ENCODE measurements around the gene ATG2A. TPM values are rescaled to one million over a fixed set of nuclear protein-coding genes. Genes with fewer than 3 reads are reported as not detected.
A peak's percentile ranks its signal among the peaks of the same experiment; 100 is the strongest.
"Not testable (repeated sequence)": the region's sequence is repeated elsewhere in the genome, so short reads cannot be mapped to it uniquely, and the experiment has no call there.

Gene ATG2A
- total RNA-seq, 1 experiment from 2014 or later: 16.0 TPM

GRCh38 chr11:64854534-64855502 lies 62.2 kb downstream of the ATG2A start:
- DNase-seq (ENCODE audit: low read depth): peak; percentile 97

GRCh38 chr11:64854157-64854533 lies 62.9 kb downstream of the ATG2A start:
- no peak for DNase-seq (ENCODE audit: low read depth)

DNA sequence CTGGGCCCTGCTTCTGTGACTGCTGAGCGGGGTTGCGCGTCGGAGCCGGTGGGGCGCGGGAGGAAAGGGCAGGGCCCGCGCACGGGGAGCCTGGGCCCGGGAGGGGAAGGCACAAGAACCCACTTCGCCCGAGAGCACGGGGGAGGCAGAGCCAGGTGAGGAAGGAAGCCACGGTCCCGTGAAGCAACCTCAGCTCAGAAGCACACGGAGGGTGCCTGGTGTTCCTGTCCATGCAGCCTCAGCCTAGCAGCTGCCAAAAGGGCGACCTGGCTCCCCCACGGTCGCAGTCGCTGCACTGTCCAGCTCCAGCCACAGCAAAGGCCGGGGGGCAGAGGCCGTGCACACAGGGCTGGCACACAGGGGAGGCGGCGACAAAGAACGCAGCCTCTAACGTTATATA lies 63.3 kb downstream of the ATG2A start:
- DNase-seq (ENCODE audit: low read depth): no peak

DNA sequence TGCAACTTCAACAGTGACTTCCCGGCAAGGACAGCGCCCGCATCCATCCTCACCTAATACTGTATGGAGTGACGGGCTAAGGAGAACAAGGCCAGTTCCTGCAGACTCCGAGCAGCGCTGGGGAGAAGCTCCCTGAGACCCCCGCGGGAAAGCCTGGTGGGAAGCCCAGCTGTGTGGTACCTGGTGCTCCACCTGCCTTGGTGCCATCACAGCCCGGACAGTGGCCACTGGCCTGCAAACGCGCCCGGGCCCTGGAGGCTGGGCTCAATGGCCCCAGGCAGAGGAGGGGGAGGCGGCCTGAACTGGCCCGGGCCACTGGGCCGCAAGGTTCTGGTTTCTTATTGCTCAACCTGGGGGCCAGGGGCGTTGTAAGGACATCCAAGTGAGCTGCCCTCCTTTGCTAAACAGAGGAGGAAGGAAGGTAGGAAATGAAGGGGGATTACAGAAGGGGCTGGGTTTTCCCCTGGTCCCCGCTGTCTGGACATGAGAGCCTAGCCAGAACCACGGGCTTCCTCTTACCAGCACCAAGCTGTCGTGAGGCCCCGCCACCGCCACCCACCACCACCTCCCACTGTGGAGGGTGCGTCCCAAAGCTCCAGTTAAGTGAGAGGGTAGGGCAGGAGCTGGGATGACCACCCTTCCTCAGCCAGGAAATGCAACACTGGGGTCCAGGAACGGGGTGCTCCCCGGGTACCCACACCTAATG lies 64.1 kb downstream of the ATG2A start:
- DNase-seq (ENCODE audit: low read depth): no peak

GRCh38 chr11:64851831-64852351 lies 65.1 kb downstream of the ATG2A start:
- no peak for DNase-seq (ENCODE audit: low read depth)

DNA sequence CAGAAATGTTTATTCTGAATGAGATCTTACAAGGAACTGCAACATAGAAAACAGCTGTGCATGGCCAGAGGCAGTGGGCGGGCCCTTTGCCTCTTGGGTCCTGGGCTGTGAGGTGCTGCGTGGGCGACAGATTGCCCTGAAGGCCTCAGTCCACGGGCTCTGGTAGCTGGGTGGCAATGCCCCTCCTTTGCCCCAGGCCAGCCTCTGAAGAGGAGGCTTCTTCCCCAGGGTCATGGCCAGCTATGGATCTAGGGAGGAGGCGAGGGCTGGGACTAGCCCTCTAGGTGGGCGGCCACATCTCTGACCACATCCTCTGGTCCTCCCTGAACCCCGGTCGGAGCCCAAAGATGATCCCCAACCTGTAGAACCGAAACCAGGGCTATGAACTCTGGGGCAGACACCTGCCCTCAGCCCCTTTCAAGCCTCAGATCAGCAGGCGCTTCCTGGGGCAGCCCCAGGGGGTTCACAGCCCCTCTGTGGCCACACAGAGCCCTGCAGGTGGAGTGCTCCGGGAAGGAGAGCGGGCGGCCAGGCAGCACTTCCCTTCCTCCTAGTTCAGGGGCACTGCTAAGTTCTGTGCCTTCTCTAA lies 65.9 kb downstream of the ATG2A start:
- peak; percentile 49 for DNase-seq (ENCODE audit: low read depth)

DNA sequence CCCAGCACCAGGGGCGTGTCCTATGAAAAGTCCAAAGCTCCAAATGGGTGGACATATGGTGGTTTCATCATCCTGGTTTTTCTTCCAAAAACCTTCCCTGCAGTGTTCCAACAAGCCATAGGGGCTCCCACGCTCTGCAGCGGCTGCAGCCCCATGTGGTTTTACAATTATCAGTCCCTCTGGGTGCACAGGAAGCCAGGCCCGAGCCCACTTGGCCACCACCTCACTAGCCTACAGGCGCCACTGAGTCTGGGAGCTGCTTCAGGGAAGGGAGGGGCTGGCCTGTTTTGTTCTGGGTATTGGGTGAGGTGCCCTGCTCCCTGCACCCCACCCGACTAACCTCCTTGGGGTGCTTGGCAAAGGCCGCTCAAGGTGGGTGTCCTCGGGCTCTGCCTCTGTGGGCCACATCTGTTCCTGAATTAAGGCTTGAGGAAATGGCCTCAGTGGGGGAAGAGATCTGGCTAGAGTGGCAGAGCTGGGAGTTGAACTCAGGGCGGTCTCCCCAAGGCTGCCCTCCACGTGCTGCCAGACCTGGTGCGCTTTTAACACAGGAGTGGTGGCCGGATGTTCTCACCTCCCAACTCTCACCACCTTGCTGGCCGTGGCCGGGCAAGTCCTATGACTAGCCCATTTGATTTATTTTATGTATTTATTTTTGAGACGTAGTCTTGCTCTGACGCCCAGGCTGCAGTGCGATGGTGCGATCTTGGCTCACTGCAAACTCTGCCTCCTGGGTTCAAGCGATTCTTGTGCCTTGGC lies 67.2 kb downstream of the ATG2A start:
- DNase-seq (ENCODE audit: low read depth): no peak

GRCh38 chr11:64848826-64849597 lies 68.0 kb downstream of the ATG2A start:
- no peak for DNase-seq (ENCODE audit: low read depth)

- no peak for DNase-seq (ENCODE audit: low read depth)
Observed at GRCh38 chr11:64848214-64848825, 68.7 kb downstream of the ATG2A start.

DNA sequence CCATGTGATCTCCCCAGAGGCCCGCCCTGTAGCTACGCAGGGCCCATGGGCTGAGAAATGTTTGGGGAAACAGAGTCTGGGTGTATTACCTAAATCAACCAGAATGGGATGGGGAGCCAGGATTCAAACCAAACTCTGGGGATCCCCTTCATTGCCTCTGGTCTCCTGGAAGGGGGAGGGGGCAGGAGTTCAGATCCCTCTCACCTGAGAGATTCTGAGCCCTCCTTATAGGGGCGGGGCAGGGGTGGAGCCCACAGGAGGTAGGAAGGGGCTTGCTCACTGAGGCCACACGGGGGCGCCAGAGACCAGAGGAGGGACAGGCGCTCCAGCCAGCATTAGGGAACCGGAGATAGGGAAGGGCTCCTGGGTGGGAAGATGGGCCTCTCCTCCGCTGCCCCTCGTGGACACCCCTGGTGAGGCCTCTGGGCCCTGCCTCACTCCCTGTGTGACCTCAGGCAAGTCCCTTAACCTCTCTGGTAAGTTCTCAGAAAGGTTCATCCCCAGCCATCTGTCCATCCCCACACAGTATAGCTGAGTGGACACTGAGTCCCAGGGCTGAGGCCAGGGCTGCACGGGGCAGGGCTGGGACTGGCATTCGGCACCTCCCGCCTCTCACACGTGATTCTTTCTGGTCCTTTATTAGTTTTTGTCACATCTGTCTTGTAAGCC lies 69.9 kb downstream of the ATG2A start:
- DNase-seq (ENCODE audit: low read depth): peak; percentile 88

DNA sequence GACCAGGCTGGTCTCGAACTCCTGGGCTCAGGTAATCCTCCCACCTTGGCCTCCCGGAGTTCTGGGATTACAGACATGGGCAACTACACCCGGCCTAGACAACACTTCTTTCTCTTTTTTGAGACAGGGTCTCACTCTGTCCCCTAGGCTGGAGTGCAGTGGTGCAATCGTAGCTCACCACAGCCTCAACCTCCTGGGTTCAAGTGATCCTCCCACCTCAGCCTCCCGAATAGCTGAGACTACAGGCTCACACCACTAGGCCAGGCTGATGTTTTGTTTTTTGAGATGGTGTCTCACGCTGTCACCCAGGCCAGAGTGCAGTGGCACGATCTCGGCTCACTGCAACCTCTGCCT lies 71.3 kb downstream of the ATG2A start:
- DNase-seq (ENCODE audit: low read depth): not testable (repeated sequence)

GRCh38 chr11:64845129-64845775 lies 71.8 kb downstream of the ATG2A start:
- DNase-seq (ENCODE audit: low read depth): no peak

Other genes starting within 250 kb of the ATG2A start
- 0.12 TPM in 1 of 2 replicates, not detected in the other for gene NRXN2, start 194.0 kb downstream of the ATG2A start, total RNA-seq (2014; rRNA removed; shearing (Covaris generic))
- gene RASGRP2, start 173.1 kb downstream of the ATG2A start, total RNA-seq (2014; rRNA removed; shearing (Covaris generic)): 0.42 TPM in 1 of 2 replicates, not detected in the other
- gene PYGM, start 157.2 kb downstream of the ATG2A start, total RNA-seq (2014; rRNA removed; shearing (Covaris generic)): 0.05 and 0.10 TPM in 2 replicates
- gene SF1, start 138.7 kb downstream of the ATG2A start, total RNA-seq (2014; rRNA removed; shearing (Covaris generic)): 83.7 and 138 TPM in 2 replicates
- 11.2 and 23.3 TPM in 2 replicates for gene MAP4K2, start 114.0 kb downstream of the ATG2A start, total RNA-seq (2014; rRNA removed; shearing (Covaris generic))
- gene MEN1, start 106.7 kb downstream of the ATG2A start, total RNA-seq (2014; rRNA removed; shearing (Covaris generic)): 7.0 and 18.6 TPM in 2 replicates
- 0.02 and 0.54 TPM in 2 replicates for gene CDC42BPG, start 72.6 kb downstream of the ATG2A start, total RNA-seq (2014; rRNA removed; shearing (Covaris generic))
- gene EHD1, start 38.6 kb downstream of the ATG2A start, total RNA-seq (2014; rRNA removed; shearing (Covaris generic)): 38.4 and 57.9 TPM in 2 replicates
- gene PPP2R5B, start 7.5 kb upstream of the ATG2A start, total RNA-seq (2014; rRNA removed; shearing (Covaris generic)): 21.5 and 39.7 TPM in 2 replicates
- gene GPHA2, start 18.7 kb upstream of the ATG2A start, total RNA-seq (2014; rRNA removed; shearing (Covaris generic)): not detected in 2 replicates
- not detected in 2 replicates for gene MAJIN, start 54.9 kb upstream of the ATG2A start, total RNA-seq (2014; rRNA removed; shearing (Covaris generic))
- gene BATF2, start 79.8 kb upstream of the ATG2A start, total RNA-seq (2014; rRNA removed; shearing (Covaris generic)): 5.9 and 6.2 TPM in 2 replicates
- 137 and 169 TPM in 2 replicates for gene ARL2, start 97.0 kb upstream of the ATG2A start, total RNA-seq (2014; rRNA removed; shearing (Covaris generic))
- 17.8 and 18.3 TPM in 2 replicates for gene SNX15, start 110.2 kb upstream of the ATG2A start, total RNA-seq (2014; rRNA removed; shearing (Covaris generic))
- 11.8 and 20.0 TPM in 2 replicates for gene SAC3D1, start 124.0 kb upstream of the ATG2A start, total RNA-seq (2014; rRNA removed; shearing (Covaris generic))
- 0.34 TPM in 1 of 2 replicates, not detected in the other for gene NAALADL1, start 141.3 kb upstream of the ATG2A start, total RNA-seq (2014; rRNA removed; shearing (Covaris generic))
- gene CDCA5, start 166.8 kb upstream of the ATG2A start, total RNA-seq (2014; rRNA removed; shearing (Covaris generic)): 47.9 and 56.8 TPM in 2 replicates
- 83.4 and 96.0 TPM in 2 replicates for gene ZFPL1, start 167.0 kb upstream of the ATG2A start, total RNA-seq (2014; rRNA removed; shearing (Covaris generic))
- 117 and 170 TPM in 2 replicates for gene VPS51, start 179.0 kb upstream of the ATG2A start, total RNA-seq (2014; rRNA removed; shearing (Covaris generic))
- 2.1 and 7.0 TPM in 2 replicates for gene TM7SF2, start 194.7 kb upstream of the ATG2A start, total RNA-seq (2014; rRNA removed; shearing (Covaris generic))
- gene ZNHIT2, start 200.5 kb upstream of the ATG2A start, total RNA-seq (2014; rRNA removed; shearing (Covaris generic)): 13.9 and 17.7 TPM in 2 replicates
- 290 and 443 TPM in 2 replicates for gene FAU, start 204.9 kb upstream of the ATG2A start, total RNA-seq (2014; rRNA removed; shearing (Covaris generic))
- 68.9 and 87.8 TPM in 2 replicates for gene MRPL49, start 205.1 kb upstream of the ATG2A start, total RNA-seq (2014; rRNA removed; shearing (Covaris generic))
- 27.0 and 37.8 TPM in 2 replicates for gene SYVN1, start 217.3 kb upstream of the ATG2A start, total RNA-seq (2014; rRNA removed; shearing (Covaris generic))